Bronchial epithelial cell (primary cell): ENCODE measurements around the gene NTRK2. TPM values are rescaled to one million over a fixed set of nuclear protein-coding genes. Genes with fewer than 3 reads are reported as not detected.

Experiments used
- DNase-seq: peaks from one replicate; pipeline ENCODE4 v3.0.0-alpha.2; 2010; ENCODE audit warnings: low read depth
- FAIRE-seq: peaks from 2 replicates; lab custom pipeline; 2011; peaks lifted over from hg19 to GRCh38; lab: Jason Lieb, UNC
- H3K27me3 ChIP-seq: 2 replicates; pipeline ENCODE4 v1.5.1; 2011; ENCODE audit warnings: low read length; ENCODE audit not compliant: control insufficient read depth, insufficient read depth
- H3K36me3 ChIP-seq: 2 replicates; pipeline ENCODE4 v1.5.1; 2011; ENCODE audit warnings: low read length; ENCODE audit not compliant: control insufficient read depth, insufficient read depth
- H3K4me3 ChIP-seq: 2 replicates; pipeline ENCODE4 v1.5.1; 2011; ENCODE audit warnings: mild to moderate bottlenecking, low read depth, low read length, control low read depth
- total RNA-seq: library from RNA; depleted of rRNA; stranded (reverse); fragments of >200 nt; gene quantifications from 2 replicates; pipeline ENCODE4 v1.2.1, GENCODE V29; 2014
- TF ChIP-seq, protein P1 (sequence below): IDR thresholded peaks from 2 replicates; pipeline ENCODE4 v1.5.1; 2011; ENCODE audit warnings: mild to moderate bottlenecking, moderate library complexity, low read length, control low read depth, inconsistent platforms; ENCODE audit not compliant: insufficient read depth, severe bottlenecking

NTRK2 gene
- total RNA-seq, 1 donor from 2014 or later, result not detected

DNA sequence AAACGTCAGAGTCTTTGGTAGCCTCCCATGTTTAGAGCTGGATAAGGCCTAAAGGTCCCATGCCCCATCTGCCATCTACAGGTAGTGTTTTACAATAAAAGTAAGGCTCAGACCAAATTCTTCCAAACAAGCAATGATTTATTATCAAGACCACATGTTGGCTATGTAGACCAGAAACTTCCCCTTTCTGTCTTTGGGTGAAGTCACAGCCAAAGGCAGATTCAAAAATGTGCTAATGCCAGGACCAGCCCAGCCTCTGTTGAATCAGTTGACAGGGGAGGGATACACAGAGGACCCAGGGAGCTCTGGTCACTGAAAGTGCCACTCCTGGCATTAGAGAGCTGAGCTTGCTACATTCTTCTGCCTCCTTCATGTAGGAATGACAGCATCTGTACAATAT lies 360.8 kb downstream of the NTRK2 start:
- FAIRE-seq, result no peak

DNA sequence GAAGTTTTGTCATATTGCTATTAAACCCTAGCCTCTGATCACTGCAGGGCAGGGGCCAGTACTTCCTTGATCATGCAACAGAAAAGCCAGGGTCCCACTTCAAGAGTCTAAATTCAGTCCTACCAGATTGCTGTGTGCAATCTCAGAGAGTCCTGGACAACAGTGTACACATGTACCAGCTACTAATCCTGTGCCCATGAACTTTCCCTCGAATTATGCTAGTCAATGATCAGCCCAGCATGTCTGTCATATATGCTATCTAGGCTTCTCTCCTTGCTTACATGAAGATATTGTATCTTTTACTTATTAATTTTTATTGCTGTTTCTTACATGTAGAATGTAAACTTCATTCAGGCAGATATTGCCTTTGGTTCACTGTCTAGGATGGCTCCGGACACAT lies 367.0 kb downstream of the NTRK2 start:
- peaks cover 3% of the 10 kb centered on the region for H3K27me3 ChIP-seq
- TF ChIP-seq, protein P1, sequence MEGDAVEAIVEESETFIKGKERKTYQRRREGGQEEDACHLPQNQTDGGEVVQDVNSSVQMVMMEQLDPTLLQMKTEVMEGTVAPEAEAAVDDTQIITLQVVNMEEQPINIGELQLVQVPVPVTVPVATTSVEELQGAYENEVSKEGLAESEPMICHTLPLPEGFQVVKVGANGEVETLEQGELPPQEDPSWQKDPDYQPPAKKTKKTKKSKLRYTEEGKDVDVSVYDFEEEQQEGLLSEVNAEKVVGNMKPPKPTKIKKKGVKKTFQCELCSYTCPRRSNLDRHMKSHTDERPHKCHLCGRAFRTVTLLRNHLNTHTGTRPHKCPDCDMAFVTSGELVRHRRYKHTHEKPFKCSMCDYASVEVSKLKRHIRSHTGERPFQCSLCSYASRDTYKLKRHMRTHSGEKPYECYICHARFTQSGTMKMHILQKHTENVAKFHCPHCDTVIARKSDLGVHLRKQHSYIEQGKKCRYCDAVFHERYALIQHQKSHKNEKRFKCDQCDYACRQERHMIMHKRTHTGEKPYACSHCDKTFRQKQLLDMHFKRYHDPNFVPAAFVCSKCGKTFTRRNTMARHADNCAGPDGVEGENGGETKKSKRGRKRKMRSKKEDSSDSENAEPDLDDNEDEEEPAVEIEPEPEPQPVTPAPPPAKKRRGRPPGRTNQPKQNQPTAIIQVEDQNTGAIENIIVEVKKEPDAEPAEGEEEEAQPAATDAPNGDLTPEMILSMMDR, result no peak
- H3K4me3 ChIP-seq, result no peak overlapping the region
- no peaks in the 10 kb centered on the region for H3K36me3 ChIP-seq
- no peak for DNase-seq
- FAIRE-seq, result no peak

More for the DNA sequence above, 360.8 kb downstream of the NTRK2 start:
- TF ChIP-seq, protein P1, result no peak
- Histone ChIP-seq H3K36me3 (no peaks in the 10 kb centered on the region), H3K27me3 (peaks cover 3% of the 10 kb centered on the region), H3K4me3 (no peak overlapping the region)
- DNase-seq, result no peak

DNA sequence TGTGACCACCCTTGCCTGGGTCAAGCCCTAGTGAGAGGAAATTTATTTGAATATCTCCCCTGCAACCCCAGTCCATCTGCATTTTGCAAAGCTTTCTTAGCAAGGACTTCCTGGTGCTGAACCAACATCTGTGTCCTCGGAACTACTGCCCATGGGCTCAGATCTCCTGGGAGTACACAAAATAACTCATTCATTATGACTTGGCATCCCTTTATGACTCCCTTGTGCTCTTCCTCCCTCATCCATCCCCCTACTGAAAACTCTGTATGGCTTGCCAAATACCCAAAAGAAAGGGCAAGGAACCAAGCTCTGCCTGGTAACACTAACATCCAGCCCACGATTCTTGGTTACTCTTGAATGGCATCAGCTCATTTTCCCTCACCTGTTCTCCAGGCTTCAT lies 368.5 kb downstream of the NTRK2 start:
- H3K27me3 ChIP-seq, result peaks cover 3% of the 10 kb centered on the region
- DNase-seq (no peak), FAIRE-seq (no peak)
- TF ChIP-seq, protein P1, result no peak
- H3K36me3 ChIP-seq, result no peaks in the 10 kb centered on the region
- H3K4me3 ChIP-seq, result no peak overlapping the region

DNA sequence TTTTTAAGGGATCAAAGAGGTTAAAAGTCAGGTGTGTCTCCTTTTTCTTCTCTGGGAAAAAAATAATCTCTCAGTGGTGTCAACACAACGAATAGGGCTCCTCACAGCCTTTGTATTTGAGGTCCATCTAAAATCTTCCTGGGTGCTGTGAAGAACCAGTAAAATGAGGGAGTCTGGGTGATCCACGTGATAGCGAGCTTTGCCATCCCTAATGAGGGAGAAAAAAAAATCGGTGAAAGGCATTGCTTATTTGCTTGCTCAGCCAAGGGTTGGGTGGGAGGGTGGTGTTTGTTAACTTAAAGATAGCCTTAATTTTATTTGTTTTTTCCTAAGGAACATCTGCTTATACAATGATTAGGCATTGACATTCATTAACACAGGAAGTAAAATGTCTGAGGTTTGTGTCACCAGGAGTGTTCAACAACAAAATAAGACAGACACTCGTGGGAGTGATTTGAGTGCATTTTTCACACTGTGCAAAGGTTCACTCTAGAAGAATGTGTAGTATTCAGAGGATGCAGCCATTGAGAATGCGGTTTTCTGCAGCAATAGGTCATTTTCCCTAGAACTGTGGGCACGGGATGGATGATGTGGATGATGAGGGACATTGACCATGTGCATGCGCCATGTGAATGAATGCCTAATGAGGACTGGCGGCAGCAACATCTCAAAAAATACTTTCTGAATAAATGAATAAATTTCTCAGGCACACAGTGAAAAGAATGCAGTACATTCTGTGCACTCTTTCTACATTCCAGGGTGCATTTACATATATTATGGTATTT lies 369.5 kb downstream of the NTRK2 start:
- TF ChIP-seq, protein P1, result no peak
- Histone ChIP-seq H3K4me3 (no peak overlapping the region), H3K27me3 (peaks cover 3% of the 10 kb centered on the region), H3K36me3 (no peaks in the 10 kb centered on the region)
- FAIRE-seq, result no peak
- no peak for DNase-seq

DNA sequence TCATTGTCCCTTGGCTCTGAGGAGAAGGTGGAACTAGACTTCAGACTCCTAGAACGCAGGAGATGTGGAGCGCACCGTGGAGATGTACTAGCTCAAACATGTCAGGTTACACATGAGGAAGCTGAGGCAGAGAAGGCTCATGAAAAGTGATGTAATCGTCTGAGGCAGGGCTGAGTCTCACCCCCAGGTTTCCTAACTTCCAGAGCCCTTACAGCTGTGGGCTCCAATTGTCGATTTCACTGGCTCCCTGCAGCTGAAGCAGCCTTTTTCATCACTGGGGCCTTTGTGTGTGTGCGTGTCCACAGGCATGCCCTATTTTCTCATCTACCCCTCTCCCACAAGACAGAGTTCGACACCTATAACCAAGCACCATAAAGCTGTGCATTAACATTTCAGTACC lies 370.6 kb downstream of the NTRK2 start:
- Histone ChIP-seq H3K36me3 (no peaks in the 10 kb centered on the region), H3K27me3 (no peaks in the 10 kb centered on the region), H3K4me3 (no peak overlapping the region)
- FAIRE-seq (no peak), DNase-seq (peak; percentile 79)
- TF ChIP-seq, protein P1, result no peak
